ENCODE measurements around the gene C1QTNF9.

DNA sequence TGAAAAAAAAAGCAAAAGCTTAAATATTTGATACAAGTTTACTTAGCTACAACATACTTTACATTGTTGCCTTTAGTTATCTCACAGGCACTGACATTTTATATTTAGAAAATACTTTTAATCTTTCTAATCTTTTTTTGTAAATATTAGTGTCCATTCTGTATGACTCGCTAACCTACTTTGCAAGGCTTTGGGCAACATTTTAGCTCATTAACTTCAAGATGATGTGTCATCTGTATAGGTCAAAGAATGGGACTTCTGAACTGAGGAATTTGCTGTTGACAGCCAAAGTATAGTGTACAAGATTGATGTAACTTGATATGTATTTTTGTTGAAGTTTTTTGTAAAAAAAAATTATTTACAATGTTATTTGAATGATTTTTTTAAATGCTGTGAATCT, 2.7 kb upstream of the C1QTNF9 start:
- TF ChIP-seq, protein P1, sequence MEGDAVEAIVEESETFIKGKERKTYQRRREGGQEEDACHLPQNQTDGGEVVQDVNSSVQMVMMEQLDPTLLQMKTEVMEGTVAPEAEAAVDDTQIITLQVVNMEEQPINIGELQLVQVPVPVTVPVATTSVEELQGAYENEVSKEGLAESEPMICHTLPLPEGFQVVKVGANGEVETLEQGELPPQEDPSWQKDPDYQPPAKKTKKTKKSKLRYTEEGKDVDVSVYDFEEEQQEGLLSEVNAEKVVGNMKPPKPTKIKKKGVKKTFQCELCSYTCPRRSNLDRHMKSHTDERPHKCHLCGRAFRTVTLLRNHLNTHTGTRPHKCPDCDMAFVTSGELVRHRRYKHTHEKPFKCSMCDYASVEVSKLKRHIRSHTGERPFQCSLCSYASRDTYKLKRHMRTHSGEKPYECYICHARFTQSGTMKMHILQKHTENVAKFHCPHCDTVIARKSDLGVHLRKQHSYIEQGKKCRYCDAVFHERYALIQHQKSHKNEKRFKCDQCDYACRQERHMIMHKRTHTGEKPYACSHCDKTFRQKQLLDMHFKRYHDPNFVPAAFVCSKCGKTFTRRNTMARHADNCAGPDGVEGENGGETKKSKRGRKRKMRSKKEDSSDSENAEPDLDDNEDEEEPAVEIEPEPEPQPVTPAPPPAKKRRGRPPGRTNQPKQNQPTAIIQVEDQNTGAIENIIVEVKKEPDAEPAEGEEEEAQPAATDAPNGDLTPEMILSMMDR (IDR thresholded peaks at IDR 0.05) = no peak
- TF ChIP-seq POLR2A (IDR thresholded peaks at IDR 0.05) = no peak

All from right lobe of liver (tissue), 4 donors.